Measurements from ENCODE around the gene KATNIP. TPM values are rescaled to one million over a fixed set of nuclear protein-coding genes. Genes with fewer than 3 reads are reported as not detected.

Gene KATNIP
- total RNA-seq (2021) (17.2 to 23.0 TPM (median 17.5 TPM) in 3 replicates), Bru-seq, nascent RNA (percentile 57 among the genes with signal in this experiment)
- long read RNA-seq, experiment 1, partial matches to known transcripts, result 14 of 23 reads
- long read RNA-seq, experiment 1, other reads (novel, unspliced or antisense), result 9 of 23 reads
- long read RNA-seq, experiment 2, partial matches to known transcripts, result 6 of 19 reads
- long read RNA-seq, experiment 2, other reads (novel, unspliced or antisense), result 12 of 19 reads
- long read RNA-seq, experiment 3, partial matches to known transcripts, result 2 of 4 reads
- long read RNA-seq, experiment 3, other reads (novel, unspliced or antisense), result 2 of 4 reads

GRCh38 chr16:27549746-27550581 is at the start of gene KATNIP, which contains the start of gene GTF3C1:
KATNIP (plus strand) TSS chr16:27550144; CDS start chr16:27550171, 27 bp downstream.
GTF3C1 (minus strand) TSS chr16:27549913; CDS start chr16:27549890, 23 bp downstream.
- ATAC-seq, result peak; percentile 97
- CTCF ChIA-PET, result interaction anchor here (0.6 to 2.2 kb wide), 10 partner anchors 10 to 759 kb away, joined by 3 to 20 read pairs (median 3); no protein-coding TSS in a partner anchor
- peak within 1 kb of the TSS; percentile 100 for H3K4me3 Mint-ChIP-seq

DNA sequence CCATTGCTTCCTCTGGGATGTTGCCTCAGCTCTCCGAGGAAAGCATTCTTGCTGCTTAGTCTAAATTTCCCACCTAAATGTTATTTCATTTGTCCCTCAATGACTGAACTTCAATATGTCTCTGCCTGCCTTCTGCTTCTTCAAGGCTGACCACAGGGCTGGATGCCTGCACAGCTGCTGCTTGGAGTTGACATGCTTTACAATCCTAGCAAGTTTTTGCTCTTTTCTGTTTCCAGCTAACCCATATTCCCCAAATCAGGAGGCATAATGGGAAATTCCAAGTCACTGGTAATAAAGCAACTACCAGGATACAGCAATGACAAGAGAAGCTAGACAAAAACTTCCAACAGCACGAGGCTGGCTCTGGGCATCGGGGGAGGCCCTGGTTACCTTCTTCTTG is 49.1 kb upstream of the KATNIP start:
- Mint-ChIP-seq H3K9me3 (no peaks in the 10 kb centered on the region), H3K36me3 (peaks cover 81% of the 10 kb centered on the region), H3K27ac (no peak overlapping the region), H3K4me1 (no peaks in the 10 kb centered on the region), H3K4me3 (no peak overlapping the region), H3K27me3 (ENCODE audit: low read depth) (no peaks in the 10 kb centered on the region)
- ChIA-PET POLR2A (no interaction called here), CTCF (no interaction called here)
- TF ChIP-seq, protein P1, sequence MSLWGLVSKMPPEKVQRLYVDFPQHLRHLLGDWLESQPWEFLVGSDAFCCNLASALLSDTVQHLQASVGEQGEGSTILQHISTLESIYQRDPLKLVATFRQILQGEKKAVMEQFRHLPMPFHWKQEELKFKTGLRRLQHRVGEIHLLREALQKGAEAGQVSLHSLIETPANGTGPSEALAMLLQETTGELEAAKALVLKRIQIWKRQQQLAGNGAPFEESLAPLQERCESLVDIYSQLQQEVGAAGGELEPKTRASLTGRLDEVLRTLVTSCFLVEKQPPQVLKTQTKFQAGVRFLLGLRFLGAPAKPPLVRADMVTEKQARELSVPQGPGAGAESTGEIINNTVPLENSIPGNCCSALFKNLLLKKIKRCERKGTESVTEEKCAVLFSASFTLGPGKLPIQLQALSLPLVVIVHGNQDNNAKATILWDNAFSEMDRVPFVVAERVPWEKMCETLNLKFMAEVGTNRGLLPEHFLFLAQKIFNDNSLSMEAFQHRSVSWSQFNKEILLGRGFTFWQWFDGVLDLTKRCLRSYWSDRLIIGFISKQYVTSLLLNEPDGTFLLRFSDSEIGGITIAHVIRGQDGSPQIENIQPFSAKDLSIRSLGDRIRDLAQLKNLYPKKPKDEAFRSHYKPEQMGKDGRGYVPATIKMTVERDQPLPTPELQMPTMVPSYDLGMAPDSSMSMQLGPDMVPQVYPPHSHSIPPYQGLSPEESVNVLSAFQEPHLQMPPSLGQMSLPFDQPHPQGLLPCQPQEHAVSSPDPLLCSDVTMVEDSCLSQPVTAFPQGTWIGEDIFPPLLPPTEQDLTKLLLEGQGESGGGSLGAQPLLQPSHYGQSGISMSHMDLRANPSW (CRISPR knock-in tag; conservative IDR thresholded peaks at IDR 0.05; ENCODE audit: low read depth), result no peak
- TF ChIP-seq, protein P2, sequence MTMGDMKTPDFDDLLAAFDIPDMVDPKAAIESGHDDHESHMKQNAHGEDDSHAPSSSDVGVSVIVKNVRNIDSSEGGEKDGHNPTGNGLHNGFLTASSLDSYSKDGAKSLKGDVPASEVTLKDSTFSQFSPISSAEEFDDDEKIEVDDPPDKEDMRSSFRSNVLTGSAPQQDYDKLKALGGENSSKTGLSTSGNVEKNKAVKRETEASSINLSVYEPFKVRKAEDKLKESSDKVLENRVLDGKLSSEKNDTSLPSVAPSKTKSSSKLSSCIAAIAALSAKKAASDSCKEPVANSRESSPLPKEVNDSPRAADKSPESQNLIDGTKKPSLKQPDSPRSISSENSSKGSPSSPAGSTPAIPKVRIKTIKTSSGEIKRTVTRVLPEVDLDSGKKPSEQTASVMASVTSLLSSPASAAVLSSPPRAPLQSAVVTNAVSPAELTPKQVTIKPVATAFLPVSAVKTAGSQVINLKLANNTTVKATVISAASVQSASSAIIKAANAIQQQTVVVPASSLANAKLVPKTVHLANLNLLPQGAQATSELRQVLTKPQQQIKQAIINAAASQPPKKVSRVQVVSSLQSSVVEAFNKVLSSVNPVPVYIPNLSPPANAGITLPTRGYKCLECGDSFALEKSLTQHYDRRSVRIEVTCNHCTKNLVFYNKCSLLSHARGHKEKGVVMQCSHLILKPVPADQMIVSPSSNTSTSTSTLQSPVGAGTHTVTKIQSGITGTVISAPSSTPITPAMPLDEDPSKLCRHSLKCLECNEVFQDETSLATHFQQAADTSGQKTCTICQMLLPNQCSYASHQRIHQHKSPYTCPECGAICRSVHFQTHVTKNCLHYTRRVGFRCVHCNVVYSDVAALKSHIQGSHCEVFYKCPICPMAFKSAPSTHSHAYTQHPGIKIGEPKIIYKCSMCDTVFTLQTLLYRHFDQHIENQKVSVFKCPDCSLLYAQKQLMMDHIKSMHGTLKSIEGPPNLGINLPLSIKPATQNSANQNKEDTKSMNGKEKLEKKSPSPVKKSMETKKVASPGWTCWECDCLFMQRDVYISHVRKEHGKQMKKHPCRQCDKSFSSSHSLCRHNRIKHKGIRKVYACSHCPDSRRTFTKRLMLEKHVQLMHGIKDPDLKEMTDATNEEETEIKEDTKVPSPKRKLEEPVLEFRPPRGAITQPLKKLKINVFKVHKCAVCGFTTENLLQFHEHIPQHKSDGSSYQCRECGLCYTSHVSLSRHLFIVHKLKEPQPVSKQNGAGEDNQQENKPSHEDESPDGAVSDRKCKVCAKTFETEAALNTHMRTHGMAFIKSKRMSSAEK (CRISPR knock-in tag; IDR thresholded peaks at IDR 0.05; ENCODE audit: borderline replicate concordance), result no peak
- TF ChIP-seq NFYB (CRISPR knock-in tag; conservative IDR thresholded peaks at IDR 0.05; ENCODE audit: low read depth) (no peak), ZNF416 (CRISPR knock-in tag; IDR thresholded peaks at IDR 0.05) (no peak), ZBTB43 (CRISPR knock-in tag; IDR thresholded peaks at IDR 0.05) (no peak), ZNF219 (CRISPR knock-in tag; IDR thresholded peaks at IDR 0.05; ENCODE audit: borderline replicate concordance) (no peak), ZNF423 (CRISPR knock-in tag; IDR thresholded peaks at IDR 0.05) (no peak), TEAD4 (CRISPR knock-in tag; IDR thresholded peaks at IDR 0.05) (no peak)
- ATAC-seq, result no peak
- no peak for DNase-seq (ENCODE audit: low spot score)

More at GRCh38 chr16:27549746-27550581, at the start of gene KATNIP, which contains the start of gene GTF3C1:
- POLR2A ChIA-PET, result interaction anchor here (0.6 to 1.6 kb wide), 2 partner anchors 9 to 670 kb away, joined by 3 read pairs; no protein-coding TSS in a partner anchor
- TF ChIP-seq HMGA2 (CRISPR knock-in tag; IDR thresholded peaks at IDR 0.05) (peak; percentile 33; the same call in 1 of the 2 replicates), ZBTB21 (CRISPR knock-in tag; IDR thresholded peaks at IDR 0.05; ENCODE audit: borderline replicate concordance) (no peak), TEAD1 (CRISPR knock-in tag; IDR thresholded peaks at IDR 0.05) (0 out of 2 replicates have a peak, but pooled peaks have one; percentile 14), MYBL2 (CRISPR knock-in tag; IDR thresholded peaks at IDR 0.05) (no peak), SP1 (CRISPR knock-in tag; conservative IDR thresholded peaks at IDR 0.05) (no peak), GABPB1 (CRISPR knock-in tag; IDR thresholded peaks at IDR 0.05) (peak; percentile 19; the same call in 1 of the 2 replicates), MAX (CRISPR knock-in tag; IDR thresholded peaks at IDR 0.05) (peak; percentile 63), NFYB (CRISPR knock-in tag; conservative IDR thresholded peaks at IDR 0.05; ENCODE audit: low read depth) (peak; percentile 57), TP53 (CRISPR knock-in tag; IDR thresholded peaks at IDR 0.05) (no peak), FOXK1 (CRISPR knock-in tag; IDR thresholded peaks at IDR 0.05) (peak; percentile 26)
- TF ChIP-seq, protein P3, sequence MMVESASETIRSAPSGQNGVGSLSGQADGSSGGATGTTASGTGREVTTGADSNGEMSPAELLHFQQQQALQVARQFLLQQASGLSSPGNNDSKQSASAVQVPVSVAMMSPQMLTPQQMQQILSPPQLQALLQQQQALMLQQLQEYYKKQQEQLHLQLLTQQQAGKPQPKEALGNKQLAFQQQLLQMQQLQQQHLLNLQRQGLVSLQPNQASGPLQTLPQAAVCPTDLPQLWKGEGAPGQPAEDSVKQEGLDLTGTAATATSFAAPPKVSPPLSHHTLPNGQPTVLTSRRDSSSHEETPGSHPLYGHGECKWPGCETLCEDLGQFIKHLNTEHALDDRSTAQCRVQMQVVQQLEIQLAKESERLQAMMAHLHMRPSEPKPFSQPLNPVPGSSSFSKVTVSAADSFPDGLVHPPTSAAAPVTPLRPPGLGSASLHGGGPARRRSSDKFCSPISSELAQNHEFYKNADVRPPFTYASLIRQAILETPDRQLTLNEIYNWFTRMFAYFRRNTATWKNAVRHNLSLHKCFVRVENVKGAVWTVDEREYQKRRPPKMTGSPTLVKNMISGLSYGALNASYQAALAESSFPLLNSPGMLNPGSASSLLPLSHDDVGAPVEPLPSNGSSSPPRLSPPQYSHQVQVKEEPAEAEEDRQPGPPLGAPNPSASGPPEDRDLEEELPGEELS (CRISPR knock-in tag; IDR thresholded peaks at IDR 0.05), result 0 out of 2 replicates have a peak, but pooled peaks have one; percentile 35
- DNase-seq (ENCODE audit: low spot score), result peak; percentile 100
- Mint-ChIP-seq H3K27ac (peak within 1 kb of the TSS; percentile 96), H3K4me1 (peaks cover 18% of the 10 kb centered on the region), H3K36me3 (peaks cover 11% of the 10 kb centered on the region), H3K27me3 (ENCODE audit: low read depth) (peaks cover 2% of the 10 kb centered on the region; the same call in 1 of the 2 replicates), H3K9me3 (no peaks in the 10 kb centered on the region)
